Vagina (tissue), 2 donors: ENCODE data around the gene TH. TPM values are rescaled to one million over a fixed set of nuclear protein-coding genes. Genes with fewer than 3 reads are reported as not detected.

Experiments used
- DNase-seq, 2 donors: peaks; one replicate each; pipeline ENCODE4 v3.0.0-alpha.2; 2017; ENCODE audit errors: extremely low spot score in 2 of 2
- H3K27ac ChIP-seq: fragments of 200-600 bp; sonication (generic); one replicate; pipeline ENCODE4 v1.5.1; 2019
- H3K27me3 ChIP-seq: fragments of 200-600 bp; sonication (generic); one replicate; pipeline ENCODE4 v1.5.1; 2019
- H3K36me3 ChIP-seq, 2 donors: fragments of 200-600 bp; sonication (generic); one replicate each; pipeline ENCODE4 v1.5.1; 2017 to 2019
- H3K4me1 ChIP-seq: fragments of 200-600 bp; sonication (generic); one replicate; pipeline ENCODE4 v1.5.1; 2019
- H3K4me3 ChIP-seq, 2 donors: fragments of 200-600 bp; sonication (generic); 1 replicate in 1 of 2; 2 replicates in 1 of 2; pipeline ENCODE4 v1.5.1; 2016 to 2019
- H3K9me3 ChIP-seq: fragments of 200-600 bp; sonication (generic); one replicate; pipeline ENCODE4 v1.5.1; 2019
- POLR2A ChIP-seq, 2 donors: fragments of 450-650 bp; IDR thresholded peaks; one replicate each; pipeline ENCODE4 v1.6.1; 2017; ENCODE audit warnings: antibody characterized with exemption in 2 of 2, mild to moderate bottlenecking in 2 of 2, moderate library complexity in 2 of 2
- POLR2AphosphoS5 ChIP-seq, 2 donors: sonication (generic); formaldehyde crosslinking; IDR thresholded peaks; one replicate each; pipeline ENCODE4 v1.9.0; 2017; ENCODE audit warnings: antibody characterized with exemption in 2 of 2, mild to moderate bottlenecking in 2 of 2, low read depth in 1 of 2; ENCODE audit not compliant: insufficient read depth in 1 of 2
- intact Hi-C: fragments of 100-400 bp; cut with DNase I; formaldehyde crosslinking; loops from one replicate; pipeline ENCODE4 v1.15.1; 2023
- total RNA-seq: library from RNA; depleted of rRNA; stranded (reverse); fragments of >200 nt; gene quantifications from one replicate; pipeline ENCODE4 v1.2.3, GENCODE V29; 2016
- TF ChIP-seq, protein P1 (sequence below), 3 experiments: fragments of 450-650 bp in 2 of 3; fragments of 200-600 bp in 1 of 3; sonication (generic) in 1 of 3; IDR thresholded peaks; one replicate each; pipeline ENCODE4 v1.5.1; 2017 to 2019; ENCODE audit warnings: antibody characterized with exemption in 3 of 3, mild to moderate bottlenecking in 2 of 3, moderate library complexity in 2 of 3

Gene TH
- total RNA-seq, 1 donor from 2014 or later = 21.9 TPM

DNA sequence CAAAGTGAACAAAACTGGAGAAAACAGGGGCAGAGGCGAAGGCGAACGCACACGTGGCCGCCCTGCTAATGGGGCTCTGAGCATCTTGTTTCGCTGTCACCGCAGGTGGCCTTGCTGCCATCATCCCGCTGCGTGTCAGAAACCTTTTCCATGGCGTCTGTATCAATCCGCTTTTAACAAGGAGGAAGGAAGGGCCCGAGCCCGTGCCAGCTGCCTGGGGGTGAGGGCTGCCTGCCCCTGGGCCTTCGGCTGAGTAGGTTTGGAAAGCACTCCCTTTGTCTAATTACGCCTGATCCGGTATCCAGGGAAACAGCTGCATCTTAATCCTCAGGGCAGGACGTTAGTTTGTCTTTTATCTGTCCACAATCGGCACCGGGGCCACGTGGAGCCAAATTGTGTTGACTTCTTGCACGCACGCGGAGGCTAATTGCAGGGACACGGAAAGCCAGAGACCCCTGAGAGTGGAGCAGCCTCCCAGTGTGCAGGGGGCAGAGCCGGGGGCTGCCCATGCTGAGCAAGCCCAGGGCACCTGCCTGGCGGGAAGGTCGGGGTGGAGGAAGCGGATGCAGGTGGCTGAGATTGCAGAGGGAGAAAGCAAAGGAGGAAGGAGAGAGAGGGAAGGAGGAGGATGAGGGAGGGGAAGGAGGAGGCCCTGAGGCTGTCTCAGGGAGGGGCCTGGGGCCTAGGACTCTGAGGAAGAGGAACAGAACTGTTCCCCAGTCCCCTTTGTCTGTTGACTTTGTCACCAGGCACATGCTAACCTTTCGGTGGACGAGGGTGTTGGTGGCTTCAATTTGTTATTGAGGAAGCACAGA is 19.2 kb upstream of the TH start:
- intact Hi-C loops = no loop called here
- TF ChIP-seq POLR2AphosphoS5 (IDR thresholded peaks at IDR 0.05; ENCODE audit: insufficient read depth in 1 of 2, low read depth in 1 of 2) = no peak
- TF ChIP-seq POLR2A (IDR thresholded peaks at IDR 0.05) = no peak
- TF ChIP-seq, protein P1, sequence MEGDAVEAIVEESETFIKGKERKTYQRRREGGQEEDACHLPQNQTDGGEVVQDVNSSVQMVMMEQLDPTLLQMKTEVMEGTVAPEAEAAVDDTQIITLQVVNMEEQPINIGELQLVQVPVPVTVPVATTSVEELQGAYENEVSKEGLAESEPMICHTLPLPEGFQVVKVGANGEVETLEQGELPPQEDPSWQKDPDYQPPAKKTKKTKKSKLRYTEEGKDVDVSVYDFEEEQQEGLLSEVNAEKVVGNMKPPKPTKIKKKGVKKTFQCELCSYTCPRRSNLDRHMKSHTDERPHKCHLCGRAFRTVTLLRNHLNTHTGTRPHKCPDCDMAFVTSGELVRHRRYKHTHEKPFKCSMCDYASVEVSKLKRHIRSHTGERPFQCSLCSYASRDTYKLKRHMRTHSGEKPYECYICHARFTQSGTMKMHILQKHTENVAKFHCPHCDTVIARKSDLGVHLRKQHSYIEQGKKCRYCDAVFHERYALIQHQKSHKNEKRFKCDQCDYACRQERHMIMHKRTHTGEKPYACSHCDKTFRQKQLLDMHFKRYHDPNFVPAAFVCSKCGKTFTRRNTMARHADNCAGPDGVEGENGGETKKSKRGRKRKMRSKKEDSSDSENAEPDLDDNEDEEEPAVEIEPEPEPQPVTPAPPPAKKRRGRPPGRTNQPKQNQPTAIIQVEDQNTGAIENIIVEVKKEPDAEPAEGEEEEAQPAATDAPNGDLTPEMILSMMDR (IDR thresholded peaks at IDR 0.05) = no peak
- Histone ChIP-seq H3K9me3 (no peaks in the 10 kb centered on the region), H3K27ac (no peak overlapping the region), H3K4me3 (no peak overlapping the region), H3K4me1 (no peaks in the 10 kb centered on the region), H3K27me3 (no peaks in the 10 kb centered on the region), H3K36me3 (no peaks in the 10 kb centered on the region)
- no peak for DNase-seq

DNA sequence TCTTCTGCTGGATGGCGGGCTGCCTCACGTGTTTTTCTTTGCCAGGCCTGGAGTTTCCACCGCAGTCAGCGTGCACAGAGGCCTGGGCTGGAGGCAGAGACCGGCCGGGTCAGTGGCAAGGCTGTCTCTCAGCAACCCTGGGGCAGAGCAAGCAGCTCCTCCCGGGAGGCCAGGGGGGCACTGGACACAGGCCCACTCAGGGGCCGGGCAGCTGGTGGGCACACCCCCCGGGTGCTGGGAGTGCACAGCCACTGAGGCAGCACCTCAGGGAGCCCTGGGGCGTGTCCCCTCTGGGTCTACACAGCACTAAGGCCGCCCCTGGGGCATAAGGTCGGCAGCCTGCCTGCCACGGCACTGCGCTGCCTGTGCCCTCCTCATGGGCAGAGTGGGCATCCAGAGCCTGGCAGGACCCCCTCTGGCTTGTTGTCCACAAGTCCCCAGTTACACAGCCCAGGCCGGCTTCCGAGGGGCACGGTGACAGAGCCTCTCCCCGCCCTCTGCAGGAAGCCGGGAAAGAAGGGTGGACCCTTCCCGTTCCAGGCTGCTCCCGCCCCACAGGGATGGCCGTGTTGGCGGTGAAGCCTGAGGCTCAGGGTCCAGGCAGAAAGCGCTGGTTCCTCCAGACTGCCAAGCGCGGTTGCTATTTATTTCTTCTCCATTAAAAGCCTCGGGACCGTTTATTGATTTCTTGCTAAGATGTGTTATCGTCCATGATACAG is 18.5 kb upstream of the TH start:
- Histone ChIP-seq H3K27ac (no peak overlapping the region), H3K27me3 (no peaks in the 10 kb centered on the region), H3K9me3 (no peaks in the 10 kb centered on the region), H3K4me3 (no peak overlapping the region), H3K4me1 (no peaks in the 10 kb centered on the region), H3K36me3 (no peaks in the 10 kb centered on the region)
- intact Hi-C loops = no loop called here
- no peak for DNase-seq
- TF ChIP-seq, protein P1 (IDR thresholded peaks at IDR 0.05) = no peak
- TF ChIP-seq POLR2AphosphoS5 (IDR thresholded peaks at IDR 0.05; ENCODE audit: insufficient read depth in 1 of 2, low read depth in 1 of 2) = no peak
- TF ChIP-seq POLR2A (IDR thresholded peaks at IDR 0.05) = no peak

DNA sequence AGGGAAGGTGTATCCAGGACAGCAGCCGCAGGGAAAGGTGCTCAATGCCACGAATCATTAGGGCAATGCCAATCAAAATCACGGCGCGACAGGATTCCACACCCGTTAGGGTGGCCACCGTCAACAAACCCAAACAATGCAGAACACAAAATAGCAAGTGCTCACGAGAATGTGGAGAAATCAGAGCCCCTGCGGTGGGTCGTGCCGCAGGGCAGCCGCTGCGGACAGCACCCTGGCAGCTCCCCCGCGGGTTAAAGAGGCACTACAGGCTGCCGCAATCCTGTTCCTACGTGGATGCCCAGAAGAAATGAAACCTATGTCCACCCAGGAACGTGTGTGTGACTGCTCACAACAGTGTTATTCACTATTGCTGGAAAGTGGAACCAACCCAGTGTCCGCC is 17.1 kb upstream of the TH start:
- Histone ChIP-seq H3K27ac (no peak overlapping the region), H3K4me3 (no peak overlapping the region)

DNA sequence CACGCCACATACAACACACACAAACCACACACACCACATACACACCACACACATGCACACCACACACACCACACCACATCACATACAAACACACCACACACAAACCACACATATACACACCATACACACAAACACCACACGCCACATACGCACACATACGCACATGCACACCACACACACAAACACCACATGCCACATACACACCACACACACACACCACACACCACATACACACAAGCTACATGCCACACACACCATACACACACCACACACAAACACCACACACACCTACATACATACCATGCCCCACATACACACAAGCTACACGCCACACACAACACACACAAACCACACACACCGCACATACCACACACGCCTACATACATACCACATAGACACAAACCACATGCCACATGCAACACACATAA is 15.7 kb upstream of the TH start:
- intact Hi-C loops = no loop called here
- Histone ChIP-seq H3K9me3 (no peaks in the 10 kb centered on the region), H3K36me3 (no peaks in the 10 kb centered on the region), H3K27ac (no peak overlapping the region), H3K4me3 (no peak overlapping the region), H3K27me3 (no peaks in the 10 kb centered on the region), H3K4me1 (no peaks in the 10 kb centered on the region)
- no peak for DNase-seq
- TF ChIP-seq, protein P1 (IDR thresholded peaks at IDR 0.05) = no peak
- TF ChIP-seq POLR2A (IDR thresholded peaks at IDR 0.05) (no peak), POLR2AphosphoS5 (IDR thresholded peaks at IDR 0.05; ENCODE audit: insufficient read depth in 1 of 2, low read depth in 1 of 2) (no peak)

More for the DNA sequence above, 17.1 kb upstream of the TH start:
- Histone ChIP-seq H3K9me3 (no peaks in the 10 kb centered on the region), H3K27me3 (no peaks in the 10 kb centered on the region), H3K36me3 (no peaks in the 10 kb centered on the region), H3K4me1 (no peaks in the 10 kb centered on the region)
- TF ChIP-seq, protein P1 (IDR thresholded peaks at IDR 0.05) = no peak
- TF ChIP-seq POLR2A (IDR thresholded peaks at IDR 0.05) (no peak), POLR2AphosphoS5 (IDR thresholded peaks at IDR 0.05; ENCODE audit: insufficient read depth in 1 of 2, low read depth in 1 of 2) (no peak)
- no peak for DNase-seq
- intact Hi-C loops = no loop called here
